SU-DHL-6 (cell line): ENCODE results near the gene EEF1AKMT3.

ENCODE experiments used
- H2AFZ ChIP-seq: fragments of 200-600 bp; sonication (generic); 2 replicates; pipeline ENCODE4 v1.6.1; 2014; ENCODE audit warnings: low read depth, mild to moderate bottlenecking, moderate library complexity, mixed read lengths, antibody characterized with exemption, low read length; ENCODE audit not compliant: severe bottlenecking
- H3F3A ChIP-seq: fragments of 200-600 bp; shearing (Covaris generic); 2 replicates; pipeline ENCODE4 v1.6.0; 2016; ENCODE audit warnings: antibody characterized with exemption, mild to moderate bottlenecking; ENCODE audit not compliant: insufficient read depth
- H3K27ac ChIP-seq: fragments of 200-600 bp; sonication (generic); 2 replicates; pipeline ENCODE4 v1.5.1; 2016; ENCODE audit warnings: low read depth, mild to moderate bottlenecking, low read length, moderate library complexity, mixed read lengths
- H3K27me3 ChIP-seq: fragments of 200-600 bp; sonication (generic), shearing (Covaris generic); 2 replicates; pipeline ENCODE4 v1.6.0; 2014; ENCODE audit warnings: mild to moderate bottlenecking, low read length
- H3K36me3 ChIP-seq: fragments of 200-600 bp; sonication (generic); 2 replicates; pipeline ENCODE4 v1.6.1; 2014; ENCODE audit warnings: mild to moderate bottlenecking, low read length, mixed read lengths
- H3K4me2 ChIP-seq: fragments of 300-600, 200-600 bp; shearing (Covaris generic), sonication (generic); 2 replicates; pipeline ENCODE4 v1.6.0; 2014; ENCODE audit warnings: low read length, low read depth, mild to moderate bottlenecking; ENCODE audit not compliant: poor library complexity, severe bottlenecking
- H3K4me3 ChIP-seq: fragments of 200-600 bp; sonication (generic); 2 replicates; pipeline ENCODE4 v1.5.1; 2014; ENCODE audit warnings: antibody characterized with exemption, low read length, mild to moderate bottlenecking, mixed read lengths; ENCODE audit not compliant: insufficient read depth, poor library complexity, severe bottlenecking
- H3K79me2 ChIP-seq: fragments of 200-600 bp; sonication (generic); 2 replicates; pipeline ENCODE4 v1.6.1; 2014; ENCODE audit warnings: mild to moderate bottlenecking, low read length, moderate library complexity; ENCODE audit not compliant: insufficient read depth
- H3K9ac ChIP-seq: fragments of 200-600 bp; sonication (generic); 2 replicates; pipeline ENCODE4 v1.7.0; 2014; ENCODE audit warnings: mild to moderate bottlenecking, low read length
- H3K9me2 ChIP-seq: fragments of 200-600 bp; sonication (generic); replicated peaks from 2 replicates; pipeline ENCODE4 v1.6.1; 2014; ENCODE audit warnings: low read length; ENCODE audit not compliant: insufficient read depth
- H3K9me3 ChIP-seq: fragments of 200-600 bp; sonication (generic); 2 replicates; pipeline ENCODE4 v1.6.1; 2014; ENCODE audit warnings: low read length, mixed read lengths; ENCODE audit not compliant: insufficient read depth
- H4K20me1 ChIP-seq: fragments of 200-600 bp; sonication (generic); 2 replicates; pipeline ENCODE4 v1.6.1; 2014; ENCODE audit warnings: low read depth, mild to moderate bottlenecking, antibody characterized with exemption, low read length, moderate library complexity, mixed read lengths
- CTCF ChIP-seq: fragments of 200-600 bp; sonication (generic); IDR thresholded peaks from one replicate; pipeline ENCODE4 v1.5.1; 2017; ENCODE audit warnings: antibody characterized with exemption, mild to moderate bottlenecking, low read length, moderate library complexity; ENCODE audit not compliant: insufficient read depth, poor library complexity, severe bottlenecking
- EZH2phosphoT487 ChIP-seq: fragments of 200-600 bp; sonication (generic), shearing (Covaris generic); conservative IDR thresholded peaks from 2 replicates; pipeline ENCODE4 v1.6.1; 2018; ENCODE audit warnings: mild to moderate bottlenecking, antibody characterized with exemption, low read length, moderate library complexity, mixed read lengths

The EEF1AKMT3 gene

DNA sequence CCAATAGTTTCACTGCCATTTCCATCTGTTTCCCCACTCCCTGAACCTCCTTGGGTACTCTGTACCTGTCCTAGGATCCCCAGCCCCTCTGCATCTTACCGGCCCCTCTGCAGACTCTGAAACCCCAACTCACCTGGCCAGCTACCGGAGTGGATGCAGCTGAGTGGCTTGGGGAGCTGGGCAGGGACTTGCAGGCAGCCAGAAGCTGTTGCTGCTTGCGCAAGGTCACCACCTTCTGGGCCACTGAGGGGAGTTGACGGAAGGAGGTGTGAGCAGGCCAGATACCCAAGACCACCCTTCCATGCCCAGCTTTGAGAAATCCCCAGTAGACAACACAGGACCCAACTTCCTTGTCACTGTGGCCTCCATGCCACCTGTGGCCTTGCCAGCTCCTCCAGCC lies 40.1 kb upstream of the EEF1AKMT3 start:
- H3K9me3 ChIP-seq: no peaks in the 10 kb centered on the region
- H3K27me3 ChIP-seq: no peaks in the 10 kb centered on the region
- no peaks in the 10 kb centered on the region for H3K9me2 ChIP-seq
- no peak overlapping the region for H3K4me2 ChIP-seq
- peaks cover 3% of the 10 kb centered on the region; the same call in 1 of the 2 replicates for H3K36me3 ChIP-seq
- H4K20me1 ChIP-seq: no peaks in the 10 kb centered on the region
- TF ChIP-seq EZH2phosphoT487: no peak
- no peak overlapping the region for H3K4me3 ChIP-seq
- H2AFZ ChIP-seq: no peak overlapping the region
- H3K79me2 ChIP-seq: no peaks in the 10 kb centered on the region
- H3F3A ChIP-seq: no peaks in the 10 kb centered on the region
- H3K9ac ChIP-seq: no peak overlapping the region
- no peak overlapping the region for H3K27ac ChIP-seq

GRCh38 chr12:57732726-57733593 lies 39.5 kb upstream of the EEF1AKMT3 start:
- H3K36me3 ChIP-seq: peaks cover 3% of the 10 kb centered on the region; the same call in 1 of the 2 replicates
- no peak overlapping the region for H2AFZ ChIP-seq
- TF ChIP-seq CTCF: no peak
- TF ChIP-seq EZH2phosphoT487: no peak
- no peaks in the 10 kb centered on the region for H3K9me3 ChIP-seq
- H3K27me3 ChIP-seq: no peaks in the 10 kb centered on the region
- H3K27ac ChIP-seq: no peak overlapping the region
- no peaks in the 10 kb centered on the region for H3K9me2 ChIP-seq
- H3K4me3 ChIP-seq: no peak overlapping the region
- H3K9ac ChIP-seq: no peak overlapping the region
- no peaks in the 10 kb centered on the region for H3K79me2 ChIP-seq
- H4K20me1 ChIP-seq: no peaks in the 10 kb centered on the region
- H3F3A ChIP-seq: no peaks in the 10 kb centered on the region
- no peak overlapping the region for H3K4me2 ChIP-seq

GRCh38 chr12:57733928-57734327 lies 38.5 kb upstream of the EEF1AKMT3 start:
- H3K4me3 ChIP-seq: no peak overlapping the region
- H2AFZ ChIP-seq: no peak overlapping the region
- no peak for TF ChIP-seq CTCF
- no peak for TF ChIP-seq EZH2phosphoT487
- H3K9me2 ChIP-seq: no peaks in the 10 kb centered on the region
- H3K27me3 ChIP-seq: no peaks in the 10 kb centered on the region
- no peak overlapping the region for H3K4me2 ChIP-seq
- peaks cover under 1% of the 10 kb centered on the region; the same call in 1 of the 2 replicates for H3K79me2 ChIP-seq
- H3K27ac ChIP-seq: no peak overlapping the region
- H3K9ac ChIP-seq: no peak overlapping the region
- H4K20me1 ChIP-seq: no peaks in the 10 kb centered on the region
- H3K9me3 ChIP-seq: no peaks in the 10 kb centered on the region
- peaks cover 3% of the 10 kb centered on the region; the same call in 1 of the 2 replicates for H3K36me3 ChIP-seq
- no peaks in the 10 kb centered on the region for H3F3A ChIP-seq

- H3K9ac ChIP-seq: no peak overlapping the region
- no peaks in the 10 kb centered on the region for H3K27me3 ChIP-seq
- H3F3A ChIP-seq: no peaks in the 10 kb centered on the region
- TF ChIP-seq EZH2phosphoT487 (no peak), CTCF (no peak)
- no peaks in the 10 kb centered on the region for H3K9me2 ChIP-seq
- no peak overlapping the region for H3K4me2 ChIP-seq
- no peaks in the 10 kb centered on the region for H3K9me3 ChIP-seq
- peaks cover 3% of the 10 kb centered on the region; the same call in 1 of the 2 replicates for H3K36me3 ChIP-seq
- H3K79me2 ChIP-seq: peaks cover 7% of the 10 kb centered on the region
- no peak overlapping the region for H3K4me3 ChIP-seq
- no peak overlapping the region for H2AFZ ChIP-seq
- H4K20me1 ChIP-seq: no peaks in the 10 kb centered on the region
- no peak overlapping the region for H3K27ac ChIP-seq
Measured at GRCh38 chr12:57734591-57734990, 37.8 kb upstream of the EEF1AKMT3 start.
